Superior temporal gyrus (tissue), 1 donor: ENCODE results near the gene AGGF1.
"Not testable (repeated sequence)": the region's sequence is repeated elsewhere in the genome, so short reads cannot be mapped to it uniquely, and the experiment has no call there.

Source experiments
- DNase-seq: peaks from one replicate; pipeline ENCODE4 v3.0.0-alpha.2; 2016; ENCODE audit errors: extremely low spot score

The AGGF1 gene

GRCh38 chr5:77086368-77086688, 56.1 kb downstream of the AGGF1 start:
- peak; percentile 80 for DNase-seq

GRCh38 chr5:77086689-77087483, 56.7 kb downstream of the AGGF1 start, which contains the start of gene ZBED3:
ZBED3 (minus strand) TSS chr5:77087285; CDS start chr5:77077878, 9,407 bp downstream.
- no peak for DNase-seq

GRCh38 chr5:77087484-77088261, 57.5 kb downstream of the AGGF1 start:
- peak; percentile 84 for DNase-seq

GRCh38 chr5:77095189-77095588, 65.0 kb downstream of the AGGF1 start:
- peak; percentile 79 for DNase-seq

- DNase-seq, result peak; percentile 62
Measured at GRCh38 chr5:77101298-77101697, 71.1 kb downstream of the AGGF1 start.

- no peak for DNase-seq
Measured at GRCh38 chr5:77102549-77102948, 72.3 kb downstream of the AGGF1 start.

GRCh38 chr5:77103457-77103856, 73.3 kb downstream of the AGGF1 start:
- DNase-seq, result no peak

GRCh38 chr5:77104813-77105212, 74.6 kb downstream of the AGGF1 start:
- no peak for DNase-seq

GRCh38 chr5:77107035-77107434, 76.8 kb downstream of the AGGF1 start:
- not testable (repeated sequence) for DNase-seq
